K562 (cell line): ENCODE measurements around the gene PUS3. TPM values are rescaled to one million over a fixed set of nuclear protein-coding genes. Genes with fewer than 3 reads are reported as not detected.

Experiments
- ATAC-seq: fragments of 200-7000 bp; cut with Tn5 transposase; 3 replicates; pipeline ENCODE4 v1.9.1; 2020; ENCODE audit warnings: moderate library complexity
- BruUV-seq: library from RNA; stranded (reverse); fragments of 400-500 nt; replicated peaks from 2 replicates; lab custom pipeline; 2021; lab: Mats Ljungman, UMichigan
- CTCF ChIA-PET: fragments of 300-600 bp; formaldehyde crosslinking; extraction: SDS; loops from one replicate; lab custom pipeline; 2021; ENCODE audit warnings: low intra/inter-chr PET ratio; lab: Yijun Ruan, JAX
- POLR2A ChIA-PET: fragments of 300-600, 350-650 bp; sonication (Branson Sonifier 250); formaldehyde crosslinking; extraction: SDS; loops from one replicate; lab custom pipeline; 2021; ENCODE audit warnings: antibody characterized with exemption, inconsistent platforms; lab: Yijun Ruan, JAX
- DNase-seq, 4 experiments: peaks; one replicate each; pipeline versions ENCODE4 v3.0.0 to v3.0.0-alpha.2; 2011 to 2018; ENCODE audit warnings: low spot score in 3 of 4, mixed read lengths in 3 of 4; ENCODE audit errors: extremely low read depth in 1 of 4
- FAIRE-seq: peaks from 2 replicates; lab custom pipeline; 2011; peaks lifted over from hg19 to GRCh38; lab: Jason Lieb, UNC
- H2AFZ ChIP-seq: 2 replicates; pipeline ENCODE4 v1.6.0; 2011; ENCODE audit warnings: low read depth, low read length, control low read depth, inconsistent platforms
- H3K27ac ChIP-seq: fragments of 200-600 bp; 3 replicates; pipeline ENCODE4 v1.8.0; 2011; ENCODE audit warnings: low read depth, mild to moderate bottlenecking, control low read depth, inconsistent platforms, low read length, moderate library complexity, mixed read lengths; ENCODE audit errors: extremely low read depth
- H3K27me3 ChIP-seq, 2 experiments: fragments of 300-600 bp in 1 of 2; 2 replicates in 1 of 2; 3 replicates in 1 of 2; pipeline versions ENCODE4 v1.6.0 to v1.8.0; 2011; ENCODE audit warnings: inconsistent platforms in 2 of 2, low read length in 2 of 2, mild to moderate bottlenecking in 1 of 2, mixed read lengths in 1 of 2, moderate library complexity in 1 of 2; ENCODE audit not compliant: control insufficient read depth in 2 of 2, insufficient read depth in 2 of 2
- H3K36me3 ChIP-seq: fragments of 300-600 bp; 3 replicates; pipeline ENCODE4 v1.8.0; 2011; ENCODE audit warnings: mild to moderate bottlenecking, low read length, inconsistent platforms; ENCODE audit not compliant: control insufficient read depth, insufficient read depth
- H3K4me1 ChIP-seq, 2 experiments: fragments of 200-600 bp in 1 of 2; replicated peaks in 1 of 2; 2 replicates in 1 of 2; 3 replicates in 1 of 2; pipeline versions ENCODE4 v1.5.1 to v1.8.0; 2011; ENCODE audit warnings: inconsistent platforms in 2 of 2, low read length in 2 of 2, mild to moderate bottlenecking in 1 of 2, mixed read lengths in 1 of 2, moderate library complexity in 1 of 2; ENCODE audit not compliant: control insufficient read depth in 2 of 2, insufficient read depth in 2 of 2
- H3K4me2 ChIP-seq: 2 replicates; pipeline ENCODE4 v1.6.1; 2011; ENCODE audit warnings: low read length, control low read depth, inconsistent platforms, mixed read lengths; ENCODE audit not compliant: insufficient read depth
- H3K4me3 ChIP-seq: fragments of 200-600 bp; sonication (generic), shearing (Covaris generic); 2 replicates; pipeline ENCODE4 v1.5.1; 2016; ENCODE audit warnings: control low read depth, inconsistent platforms
- H3K79me2 ChIP-seq: fragments of 200-600 bp; 3 replicates; pipeline ENCODE4 v1.8.0; 2011; ENCODE audit warnings: low read length, inconsistent platforms; ENCODE audit not compliant: control insufficient read depth, insufficient read depth
- H3K9ac ChIP-seq, 2 experiments: 2 replicates each; pipeline versions ENCODE4 v1.6.0 to v1.6.1; 2011; ENCODE audit warnings: low read depth in 2 of 2, low read length in 2 of 2, control low read depth in 1 of 2, inconsistent platforms in 1 of 2, mild to moderate bottlenecking in 1 of 2, mixed read lengths in 1 of 2; ENCODE audit not compliant: insufficient read depth in 1 of 2
- H3K9me1 ChIP-seq: one replicate; pipeline ENCODE4 v1.6.0; 2011; ENCODE audit warnings: inconsistent platforms, mild to moderate bottlenecking, low read length, moderate library complexity; ENCODE audit not compliant: control insufficient read depth, insufficient read depth
- H3K9me3 ChIP-seq: replicated peaks from 2 replicates; pipeline ENCODE4 v1.5.1; 2011; ENCODE audit warnings: low read depth, low read length, inconsistent platforms; ENCODE audit not compliant: control insufficient read depth, insufficient read depth
- H4K20me1 ChIP-seq: replicated peaks from 2 replicates; pipeline ENCODE4 v1.6.1; 2011; ENCODE audit warnings: low read length, inconsistent platforms, mixed read lengths; ENCODE audit not compliant: control insufficient read depth, insufficient read depth
- ATF1 ChIP-seq, 2 experiments: fragments of 450-650 bp in 1 of 2; IDR thresholded peaks; 2 replicates each; pipeline ENCODE4 v1.6.1; 2016; ENCODE audit warnings: missing compliant biosample characterization in 1 of 2, missing genetic modification characterization in 1 of 2
- LARP7 ChIP-seq: fragments of 450-650 bp; IDR thresholded peaks from 2 replicates; pipeline ENCODE4 v1.6.1; 2016
- MTA2 ChIP-seq: fragments of 450-650 bp; IDR thresholded peaks from 2 replicates; pipeline ENCODE4 v1.6.1; 2016; ENCODE audit warnings: low read depth
- NCOA6 ChIP-seq: fragments of 450-650 bp; IDR thresholded peaks from 2 replicates; pipeline ENCODE4 v1.6.1; 2017; ENCODE audit warnings: mild to moderate bottlenecking
- NR1H2 ChIP-seq: sonication (generic); formaldehyde crosslinking; IDR thresholded peaks from 2 replicates; pipeline ENCODE4 v1.4.0; 2020; ENCODE audit warnings: mild to moderate bottlenecking, missing genetic modification reagents
- RAD21 ChIP-seq, 2 experiments: fragments of 250-450 bp in 1 of 2; fragments of 450-650 bp in 1 of 2; sonication (Bioruptor Pico) in 1 of 2; formaldehyde crosslinking in 1 of 2; IDR thresholded peaks in 1 of 2; conservative IDR thresholded peaks in 1 of 2; 2 replicates each; pipeline versions ENCODE4 v1.4.0 to v1.8.0; 2020 to 2022; ENCODE audit warnings: mild to moderate bottlenecking in 2 of 2, moderate library complexity in 1 of 2
- SMAD1 ChIP-seq: fragments of 150-350 bp; IDR thresholded peaks from 2 replicates; pipeline ENCODE4 v1.6.1; 2014; ENCODE audit warnings: low read length, low read depth; ENCODE audit not compliant: partially characterized antibody
- TCF7L2 ChIP-seq: fragments of 150-350 bp; IDR thresholded peaks from 2 replicates; pipeline ENCODE4 v1.6.1; 2016; ENCODE audit warnings: low read depth, mild to moderate bottlenecking, low read length, moderate library complexity
- XRCC4 ChIP-seq: IDR thresholded peaks from one replicate; pipeline ENCODE4 v1.6.1; 2011; ENCODE audit not compliant: insufficient read depth, insufficient read length; ENCODE audit errors: extremely low read depth
- ZNF146 ChIP-seq: IDR thresholded peaks from one replicate; pipeline ENCODE4 v1.6.1; 2018; ENCODE audit warnings: missing compliant biosample characterization; ENCODE audit not compliant: unreplicated experiment
- ZNF551 ChIP-seq: fragments of 250-450 bp; sonication (Bioruptor Pico); IDR thresholded peaks from 2 replicates; pipeline ENCODE4 v1.5.0; 2021; ENCODE audit warnings: mild to moderate bottlenecking, moderate library complexity
- ZNF583 ChIP-seq: fragments of 250-450 bp; sonication (Bioruptor Pico); IDR thresholded peaks from 2 replicates; pipeline ENCODE4 v1.4.0; 2020
- WGBS: fragments of 100-300 bp; shearing (Covaris generic); methylation state at CpG from one replicate; pipeline ENCODE4 v1.1.6; 2016; ENCODE audit warnings: low coverage, mixed read lengths; ENCODE audit not compliant: insufficient coverage; ENCODE audit errors: missing lambda C conversion rate; 5-methylcytosine and 5-hydroxymethylcytosine counted together
- in situ Hi-C: fragments of 300-500 bp; cut with MboI; formaldehyde crosslinking; loops from 4 replicates; pipeline ENCODE4 v1.15.0; 2018; ENCODE audit warnings: inconsistent platforms, mixed read lengths
- intact Hi-C: fragments of 100-400 bp; cut with micrococcal nuclease; formaldehyde crosslinking; loops from 2 replicates; pipeline ENCODE4 v1.14.2; 2022
- polyA plus RNA-seq, 8 experiments: library from polyadenylated mRNA; depleted of rRNA in 4 of 8; stranded (reverse) in 5 of 8; unstranded in 3 of 8; fragments of >200 nt; fragmentation: Nextera tagmentation in 2 of 8; fragmentation: Illumina TruSeq in 1 of 8; extraction: Ambion mirVana in 2 of 8; extraction: Trizol in 1 of 8; gene quantifications; 2 replicates each; pipeline versions ENCODE4 v1.2.1 to v1.2.3, GENCODE V29; 2011 to 2014; ENCODE audit warnings: inconsistent platforms in 1 of 8, missing spikeins in 1 of 8
- total RNA-seq, 7 experiments: library from RNA; depleted of rRNA in 6 of 7; stranded (reverse); fragments of >200 nt in 6 of 7; fragmentation: Illumina TruSeq in 2 of 7; extraction: Trizol in 2 of 7; gene quantifications; 2 replicates each; pipeline versions ENCODE4 v1.2.1 to v1.2.3, GENCODE V29; 2011 to 2021; ENCODE audit warnings: low replicate concordance in 1 of 7
- TF ChIP-seq, protein P1 (sequence below): sonication (generic); IDR thresholded peaks from 2 replicates; pipeline ENCODE4 v1.6.1; 2016

PUS3 gene
- total and polyA plus RNA-seq, 9 of the 15 experiments (the other 6 are each of a cell fraction or from before 2014, with no cell fraction given), result 16.5 to 49.2 (median 35.9) TPM

DNA sequence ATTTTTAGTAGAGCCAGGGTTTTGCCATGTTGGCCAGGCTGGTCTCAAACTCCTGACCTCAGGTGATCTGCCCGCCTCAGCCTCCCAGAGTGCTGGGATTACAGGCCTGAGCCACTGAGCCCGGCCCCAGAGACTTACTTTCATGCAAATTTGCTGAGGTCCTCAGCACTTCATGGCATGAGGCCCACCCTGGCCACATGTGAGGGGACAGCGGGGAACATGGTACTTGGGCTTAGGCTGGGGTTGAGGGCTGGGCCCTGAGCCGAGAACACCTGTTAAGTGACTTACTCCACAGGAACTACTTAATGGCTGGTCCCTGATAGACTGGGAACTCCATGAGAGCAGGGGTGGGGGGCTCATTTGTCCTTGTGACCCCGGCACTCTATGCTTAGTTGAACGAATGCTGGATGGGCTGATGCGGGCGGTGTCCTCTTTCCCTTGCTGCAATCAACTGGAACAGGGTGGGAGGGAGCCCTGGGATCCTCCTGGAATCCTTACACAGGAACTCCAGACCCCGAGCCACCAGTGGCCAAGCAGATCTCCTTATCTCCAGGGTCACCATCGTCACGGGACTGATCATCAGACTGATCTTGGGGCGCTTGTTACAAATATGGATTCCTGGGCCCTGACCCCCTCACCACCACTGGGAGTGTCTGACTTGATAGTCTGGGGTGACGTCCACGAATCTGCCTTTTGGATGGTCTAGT lies 43.9 kb upstream of the PUS3 start:
- intact Hi-C loops (no loop called here), in situ Hi-C loops (no loop called here)
- Histone ChIP-seq H3K9me1 (no peaks in the 10 kb centered on the region), H3K36me3 (no peaks in the 10 kb centered on the region), H4K20me1 (peaks cover 5% of the 10 kb centered on the region), H3K27me3 (peaks cover 45 to 86% of the 10 kb centered on the region in 2 experiments), H2AFZ (no peak overlapping the region), H3K9ac (no peak overlapping the region), H3K9me3 (no peaks in the 10 kb centered on the region), H3K27ac (no peak overlapping the region), H3K4me1 (peaks cover 2 to 18% of the 10 kb centered on the region in 2 experiments; a peak in 3 of 5 replicates), H3K4me3 (no peak overlapping the region), H3K79me2 (no peaks in the 10 kb centered on the region), H3K4me2 (no peak overlapping the region)
- BruUV-seq, result no TSS peak
- no peak for ATAC-seq
- 8% methylated on average over 14 of the region's 14 CpGs for WGBS
- POLR2A ChIA-PET, result interaction anchor here (1.2 kb wide), 1 partner anchor 15 kb away, joined by 4 read pairs; no protein-coding TSS in a partner anchor
- CTCF ChIA-PET, result no interaction called here
- FAIRE-seq, result no peak
- TF ChIP-seq ATF1 (CRISPR knock-in tag; IDR thresholded peaks at IDR 0.05), result no peak
- TF ChIP-seq ATF1 (tag; IDR thresholded peaks at IDR 0.05), result no peak
- TF ChIP-seq ZNF551, result no peak
- TF ChIP-seq LARP7, result no peak
- no peak for TF ChIP-seq NCOA6
- no peak for TF ChIP-seq MTA2
- TF ChIP-seq, protein P1, sequence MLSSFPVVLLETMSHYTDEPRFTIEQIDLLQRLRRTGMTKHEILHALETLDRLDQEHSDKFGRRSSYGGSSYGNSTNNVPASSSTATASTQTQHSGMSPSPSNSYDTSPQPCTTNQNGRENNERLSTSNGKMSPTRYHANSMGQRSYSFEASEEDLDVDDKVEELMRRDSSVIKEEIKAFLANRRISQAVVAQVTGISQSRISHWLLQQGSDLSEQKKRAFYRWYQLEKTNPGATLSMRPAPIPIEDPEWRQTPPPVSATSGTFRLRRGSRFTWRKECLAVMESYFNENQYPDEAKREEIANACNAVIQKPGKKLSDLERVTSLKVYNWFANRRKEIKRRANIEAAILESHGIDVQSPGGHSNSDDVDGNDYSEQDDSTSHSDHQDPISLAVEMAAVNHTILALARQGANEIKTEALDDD, result no peak
- TF ChIP-seq SMAD1, result no peak
- no peak for TF ChIP-seq ZNF583 (CRISPR knock-in tag)
- TF ChIP-seq NR1H2, result no peak
- TF ChIP-seq TCF7L2, result no peak
- TF ChIP-seq RAD21 (CRISPR knock-in tag; conservative IDR thresholded peaks at IDR 0.05 in 1 of 2, IDR thresholded peaks at IDR 0.05 in 1 of 2), result no peak
- TF ChIP-seq XRCC4, result no peak
- no peak for TF ChIP-seq ZNF146 (CRISPR knock-in tag)
- DNase-seq, result no peak
